Kidney epithelial cell (primary cell): ENCODE results near the gene PM20D2. TPM values are rescaled to one million over a fixed set of nuclear protein-coding genes. Genes with fewer than 3 reads are reported as not detected.

Experiments
- DNase-seq: peaks from one replicate; pipeline ENCODE4 v3.0.0-alpha.2; 2010; ENCODE audit warnings: low read depth
- H3K27me3 ChIP-seq: 2 replicates; pipeline ENCODE4 v1.6.0; 2011; ENCODE audit warnings: low read length; ENCODE audit not compliant: control insufficient read depth, insufficient read depth
- H3K36me3 ChIP-seq: 2 replicates; pipeline ENCODE4 v1.5.1; 2011; ENCODE audit warnings: low read length; ENCODE audit not compliant: control insufficient read depth, insufficient read depth
- H3K4me3 ChIP-seq: 2 replicates; pipeline ENCODE4 v1.5.1; 2011; ENCODE audit warnings: low read depth, mild to moderate bottlenecking, control low read depth, low read length
- total RNA-seq: library from RNA; depleted of rRNA; stranded (reverse); fragments of >200 nt; gene quantifications from 2 replicates; pipeline ENCODE4 v1.2.3, GENCODE V29; 2015
- TF ChIP-seq, protein P1 (sequence below): IDR thresholded peaks from 2 replicates; pipeline ENCODE4 v1.5.1; 2011; ENCODE audit warnings: mild to moderate bottlenecking, moderate library complexity, low read length, control low read depth, inconsistent platforms; ENCODE audit not compliant: insufficient read depth, poor library complexity, severe bottlenecking

PM20D2 gene
- total RNA-seq, 1 donor from 2014 or later = 26.4 TPM

DNA sequence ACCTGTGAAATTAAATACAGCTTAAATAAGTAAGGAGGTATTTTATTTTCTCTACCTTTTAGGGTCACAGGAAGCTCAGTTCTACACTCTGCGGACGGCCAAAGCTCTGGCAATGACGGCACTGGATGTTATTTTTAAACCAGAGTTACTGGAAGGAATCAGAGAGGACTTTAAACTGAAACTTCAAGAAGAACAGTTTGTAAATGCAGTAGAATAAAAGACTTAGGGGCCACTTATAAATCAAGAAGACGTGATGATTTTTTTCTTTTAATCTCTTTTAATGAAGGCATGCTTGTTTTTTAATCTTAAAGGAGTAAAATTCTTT lies 16.2 kb downstream of the PM20D2 start:
- Histone ChIP-seq H3K36me3 (peaks cover 2% of the 10 kb centered on the region), H3K4me3 (no peak overlapping the region), H3K27me3 (no peaks in the 10 kb centered on the region)
- DNase-seq = no peak
- TF ChIP-seq, protein P1, sequence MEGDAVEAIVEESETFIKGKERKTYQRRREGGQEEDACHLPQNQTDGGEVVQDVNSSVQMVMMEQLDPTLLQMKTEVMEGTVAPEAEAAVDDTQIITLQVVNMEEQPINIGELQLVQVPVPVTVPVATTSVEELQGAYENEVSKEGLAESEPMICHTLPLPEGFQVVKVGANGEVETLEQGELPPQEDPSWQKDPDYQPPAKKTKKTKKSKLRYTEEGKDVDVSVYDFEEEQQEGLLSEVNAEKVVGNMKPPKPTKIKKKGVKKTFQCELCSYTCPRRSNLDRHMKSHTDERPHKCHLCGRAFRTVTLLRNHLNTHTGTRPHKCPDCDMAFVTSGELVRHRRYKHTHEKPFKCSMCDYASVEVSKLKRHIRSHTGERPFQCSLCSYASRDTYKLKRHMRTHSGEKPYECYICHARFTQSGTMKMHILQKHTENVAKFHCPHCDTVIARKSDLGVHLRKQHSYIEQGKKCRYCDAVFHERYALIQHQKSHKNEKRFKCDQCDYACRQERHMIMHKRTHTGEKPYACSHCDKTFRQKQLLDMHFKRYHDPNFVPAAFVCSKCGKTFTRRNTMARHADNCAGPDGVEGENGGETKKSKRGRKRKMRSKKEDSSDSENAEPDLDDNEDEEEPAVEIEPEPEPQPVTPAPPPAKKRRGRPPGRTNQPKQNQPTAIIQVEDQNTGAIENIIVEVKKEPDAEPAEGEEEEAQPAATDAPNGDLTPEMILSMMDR = no peak

DNA sequence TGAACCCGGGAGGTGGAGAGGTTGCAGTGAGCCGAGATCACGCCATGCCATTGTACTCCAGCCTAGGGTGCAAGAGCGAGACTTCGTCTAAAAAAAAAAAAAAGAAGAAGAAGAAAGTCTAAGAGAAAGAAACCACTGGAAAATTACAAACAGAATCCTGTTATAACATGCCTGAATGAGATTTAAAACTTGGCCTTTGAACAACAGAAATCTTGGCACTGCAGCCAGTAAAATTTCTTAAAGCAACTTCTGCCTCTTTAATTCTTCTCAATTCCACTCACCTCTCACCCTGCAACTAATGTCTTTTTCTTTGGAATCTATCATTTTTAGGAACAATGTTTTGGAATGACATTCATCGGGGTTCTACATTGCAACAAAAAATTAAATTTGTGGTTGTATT lies 26.3 kb downstream of the PM20D2 start:
- H3K36me3 ChIP-seq = no peaks in the 10 kb centered on the region
- TF ChIP-seq, protein P1 = no peak
- H3K4me3 ChIP-seq = no peak overlapping the region
- no peak for DNase-seq
- H3K27me3 ChIP-seq = no peaks in the 10 kb centered on the region

- DNase-seq = no peak
- TF ChIP-seq, protein P1 = no peak
- Histone ChIP-seq H3K36me3 (no peaks in the 10 kb centered on the region), H3K27me3 (no peaks in the 10 kb centered on the region), H3K4me3 (no peak overlapping the region)
Observed at GRCh38 chr6:89173634-89174033, 27.8 kb downstream of the PM20D2 start.

- TF ChIP-seq, protein P1 = no peak
- DNase-seq = no peak
- H3K36me3 ChIP-seq = no peaks in the 10 kb centered on the region
- H3K4me3 ChIP-seq = no peak overlapping the region
- H3K27me3 ChIP-seq = no peaks in the 10 kb centered on the region
Observed at GRCh38 chr6:89180112-89180511, 34.3 kb downstream of the PM20D2 start.

GRCh38 chr6:89180971-89181370 lies 35.1 kb downstream of the PM20D2 start:
- TF ChIP-seq, protein P1 = no peak
- Histone ChIP-seq H3K4me3 (no peak overlapping the region), H3K36me3 (no peaks in the 10 kb centered on the region), H3K27me3 (no peaks in the 10 kb centered on the region)
- no peak for DNase-seq

DNA sequence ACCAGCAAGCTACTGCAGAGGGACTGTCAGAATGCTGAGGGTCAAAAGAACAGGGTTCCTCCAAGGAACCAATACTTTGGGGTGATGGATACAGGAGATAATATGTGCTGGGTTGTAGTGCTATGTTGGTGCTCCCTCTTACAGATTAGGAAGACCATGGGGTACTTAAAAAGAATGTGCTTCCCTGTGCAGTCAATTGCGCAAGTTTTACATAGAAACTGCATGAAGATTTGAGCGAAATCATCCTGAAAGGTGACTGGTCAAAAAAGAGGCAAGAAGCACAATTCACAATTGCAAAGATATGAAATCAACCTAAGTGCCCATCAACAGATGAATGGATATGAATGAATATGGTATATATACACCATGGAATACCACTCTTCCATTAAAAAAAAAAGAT lies 37.4 kb downstream of the PM20D2 start:
- H3K27me3 ChIP-seq = no peaks in the 10 kb centered on the region
- H3K36me3 ChIP-seq = no peaks in the 10 kb centered on the region
- no peak overlapping the region for H3K4me3 ChIP-seq
- TF ChIP-seq, protein P1 = no peak
- DNase-seq = no peak
